ENCODE measurements around the gene KIF15. TPM values are rescaled to one million over a fixed set of nuclear protein-coding genes. Genes with fewer than 3 reads are reported as not detected.

KIF15 gene
- total RNA-seq, 1 experiment from 2014 or later: 20.9 TPM

- TF ChIP-seq ATF3 (IDR thresholded peaks at IDR 0.05) (no peak), JUND (IDR thresholded peaks at IDR 0.05) (no peak), ZBTB33 (IDR thresholded peaks at IDR 0.05; ENCODE audit: extremely low read depth, insufficient replicate concordance, low read length) (no peak), TCF7L2 (IDR thresholded peaks at IDR 0.05; ENCODE audit: borderline replicate concordance, extremely low read depth, insufficient read depth, insufficient read length) (no peak), MAX (IDR thresholded peaks at IDR 0.05) (no peak)
These were observed 103.9 kb downstream of the KIF15 start (continued) for GRCh38 chr3:44865272-44866035.

GRCh38 chr3:44867421-44868111, 106.0 kb downstream of the KIF15 start:
- no peak for TF ChIP-seq SRF (IDR thresholded peaks at IDR 0.05; ENCODE audit: low read depth)
- Histone ChIP-seq H3K36me3 (ENCODE audit: control insufficient read depth in 1 of 2, insufficient read depth in 2 of 2, low read length in 2 of 2) (peaks cover 0 to 8% of the 10 kb centered on the region in 2 experiments; a peak in 1 of 4 replicates), H3K9me3 (ENCODE audit: control insufficient read depth in 1 of 2, insufficient read depth in 1 of 2, low read depth in 1 of 2, low read length in 2 of 2) (peaks cover 0 to 4% of the 10 kb centered on the region in 2 experiments; a peak in 1 of 4 replicates), H3K79me2 (ENCODE audit: insufficient read depth, low read length) (no peaks in the 10 kb centered on the region; the same call in 1 of the 2 replicates), H3K9me2 (ENCODE audit: insufficient read depth) (no peaks in the 10 kb centered on the region), H3K4me3 (replicated peaks in 1 of 2; ENCODE audit: low read depth in 1 of 2, low read length in 2 of 2) (no peak overlapping the region), H3K4me1 (ENCODE audit: control insufficient read depth in 1 of 2, insufficient read depth in 2 of 2, low read length in 2 of 2) (peaks cover 2 to 3% of the 10 kb centered on the region in 2 experiments; a peak in 2 of 4 replicates), H3K9ac (ENCODE audit: low read length) (no peak overlapping the region), H3K27me3 (ENCODE audit: insufficient read depth, low read length) (no peaks in the 10 kb centered on the region), H3K4me2 (ENCODE audit: low read length) (no peak overlapping the region), H2AFZ (ENCODE audit: low read depth, low read length, poor library complexity, severe bottlenecking) (no peak overlapping the region), H4K20me1 (ENCODE audit: insufficient read depth) (no peaks in the 10 kb centered on the region), H3K27ac (ENCODE audit: low read depth, low read length) (no peak overlapping the region)
- CTCF ChIA-PET: no interaction called here
- RAD21 ChIA-PET (ENCODE audit: low non-redundant PET in 1 of 2, low total read pairs in 2 of 2, uncharacterized antibody in 2 of 2, unreplicated experiment in 2 of 2): no interaction called here
- DNase-seq (ENCODE audit: low read depth, low spot score): no peak
- intact Hi-C loops (cut with micrococcal nuclease): no loop called here
- ATAC-seq: no peak
- BruUV-seq (replicated peaks): no TSS peak
- POLR2A ChIA-PET: no interaction called here
